Spleen (tissue), 11 donors: ENCODE measurements around the gene SLC16A13. TPM values are rescaled to one million over a fixed set of nuclear protein-coding genes. Genes with fewer than 3 reads are reported as not detected.
A peak's percentile ranks its signal among the peaks of the same experiment; 100 is the strongest.

ENCODE experiments used
- DNase-seq: peaks from one replicate; pipeline ENCODE4 v3.0.0-alpha.2; 2020
- H3K27ac ChIP-seq, 8 donors: fragments of 200-600 bp; sonication (generic) in 7 of 8; 1 replicate in 4 of 8; 2 replicates in 4 of 8; pipeline versions ENCODE4 v1.5.0 to v1.8.0; 2016 to 2021; ENCODE audit warnings: inconsistent platforms in 4 of 8, mild to moderate bottlenecking in 4 of 8, moderate library complexity in 1 of 8
- H3K27me3 ChIP-seq, 7 donors: fragments of 200-600 bp; sonication (generic) in 6 of 7; replicated peaks in 1 of 7; 1 replicate in 4 of 7; 2 replicates in 3 of 7; pipeline versions ENCODE4 v1.5.0 to v1.8.0; 2016 to 2021; ENCODE audit warnings: inconsistent platforms in 3 of 7, mild to moderate bottlenecking in 1 of 7
- H3K36me3 ChIP-seq, 6 donors: fragments of 200-600 bp; sonication (generic) in 5 of 6; 1 replicate in 4 of 6; 2 replicates in 2 of 6; pipeline versions ENCODE4 v1.5.0 to v1.8.0; 2016 to 2021; ENCODE audit warnings: inconsistent platforms in 2 of 6
- H3K4me1 ChIP-seq, 6 donors: fragments of 200-600 bp; sonication (generic) in 5 of 6; 1 replicate in 3 of 6; 2 replicates in 3 of 6; pipeline versions ENCODE4 v1.5.0 to v1.8.0; 2016 to 2021; ENCODE audit warnings: inconsistent platforms in 3 of 6
- H3K4me3 ChIP-seq, 8 donors: fragments of 200-600 bp; sonication (generic) in 7 of 8; 1 replicate in 4 of 8; 2 replicates in 4 of 8; pipeline versions ENCODE4 v1.5.0 to v1.8.0; 2016 to 2021; ENCODE audit warnings: inconsistent platforms in 4 of 8, mild to moderate bottlenecking in 4 of 8, moderate library complexity in 2 of 8
- H3K9me3 ChIP-seq, 8 donors: fragments of 200-600 bp; sonication (generic) in 7 of 8; 1 replicate in 4 of 8; 2 replicates in 4 of 8; pipeline versions ENCODE4 v1.5.0 to v1.8.0; 2016 to 2021; ENCODE audit warnings: inconsistent platforms in 4 of 8
- POLR2A ChIP-seq, 3 donors: fragments of 450-650 bp; IDR thresholded peaks; one replicate each; pipeline ENCODE4 v1.5.1; 2017; ENCODE audit warnings: antibody characterized with exemption in 3 of 3, mild to moderate bottlenecking in 1 of 3
- POLR2AphosphoS5 ChIP-seq, 3 donors: sonication (generic); formaldehyde crosslinking; IDR thresholded peaks; one replicate each; pipeline ENCODE4 v1.5.1; 2017; ENCODE audit warnings: antibody characterized with exemption in 3 of 3
- WGBS, 5 donors: extraction: QIAGEN DNeasy Blood & Tissue Kit in 3 of 5; methylation state at CpG; one replicate each; pipeline versions ENCODE4 v1.1.5 to v1.1.7; 2013 to 2018; 5-methylcytosine and 5-hydroxymethylcytosine counted together
- intact Hi-C: fragments of 100-400 bp; cut with DNase I; formaldehyde crosslinking; loops from one replicate; pipeline ENCODE4 v1.15.0; 2023; ENCODE audit warnings: low total_unique reads
- polyA plus RNA-seq, 3 donors: library from polyadenylated mRNA; stranded (reverse); fragments of 200-250 nt; gene quantifications; one replicate each; pipeline ENCODE4 v1.2.1, GENCODE V29; 2013
- total RNA-seq, 7 donors: library from RNA; depleted of rRNA in 3 of 7; stranded (reverse); fragments of >200 nt in 3 of 7; fragmentation: NEBNext Ultra II Directional in 4 of 7; extraction: Animal tissue kit (Norgen Biotek cat#: 25700) in 4 of 7; gene quantifications; one replicate each; pipeline versions ENCODE4 v1.1.0 to v1.2.1, GENCODE V29; 2016 to 2021
- TF ChIP-seq, protein P1 (sequence below), 11 experiments: fragments of 200-600 bp in 7 of 11; fragments of 450-650 bp in 4 of 11; sonication (generic) in 4 of 11; IDR thresholded peaks in 8 of 11; conservative IDR thresholded peaks in 3 of 11; 1 replicate in 7 of 11; 2 replicates in 4 of 11; pipeline versions ENCODE4 v1.4.0 to v1.8.0; 2016 to 2021; ENCODE audit warnings: antibody characterized with exemption in 11 of 11, inconsistent platforms in 4 of 11, mild to moderate bottlenecking in 1 of 11
- donor health status: healthy with polysubstance abuse.
- donor health status: DM: no; HTN: no; CAD: no; lungs with moderate emphysema.
- donor health status: DM: no; HTN: no; CAD: no.
- donor health status: Bipolar disorder and iron deficiency.
- donor health status: healthy.
- donor health status: DM: no; HTN: no; CAD: no.
- donor health status: DM: yes; HTN: yes; CAD: no.

SLC16A13 gene
- total and polyA plus RNA-seq, 10 donors = 1.7 to 15.3 (median 6.1) TPM

DNA sequence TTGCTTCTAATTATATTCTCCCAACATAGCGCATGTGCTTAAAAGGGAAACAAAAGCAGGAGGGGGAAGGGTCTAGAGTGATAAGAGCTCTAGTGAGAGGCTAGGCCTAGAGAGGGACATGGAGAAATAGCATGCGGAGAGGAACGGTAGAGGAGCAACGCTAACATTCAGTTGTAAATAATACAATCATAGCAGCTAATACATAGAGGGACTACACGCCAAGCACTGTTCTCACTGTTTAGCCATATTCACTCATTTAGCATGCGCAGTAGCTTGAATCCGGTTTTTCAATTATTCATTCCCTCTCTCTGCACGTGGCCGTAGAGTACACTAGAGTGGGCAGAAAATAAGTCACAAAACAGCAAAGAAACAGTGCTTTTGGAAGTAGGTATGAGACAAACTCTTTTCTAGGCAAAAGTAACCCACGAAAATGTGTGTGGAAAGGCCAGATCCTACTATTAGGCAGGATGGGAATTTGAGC is 41.7 kb upstream of the SLC16A13 start:
- WGBS, 5 donors = 72 to 84% (median 81%) methylated on average over 10 of the region's 10 CpGs
- TF ChIP-seq, protein P1, sequence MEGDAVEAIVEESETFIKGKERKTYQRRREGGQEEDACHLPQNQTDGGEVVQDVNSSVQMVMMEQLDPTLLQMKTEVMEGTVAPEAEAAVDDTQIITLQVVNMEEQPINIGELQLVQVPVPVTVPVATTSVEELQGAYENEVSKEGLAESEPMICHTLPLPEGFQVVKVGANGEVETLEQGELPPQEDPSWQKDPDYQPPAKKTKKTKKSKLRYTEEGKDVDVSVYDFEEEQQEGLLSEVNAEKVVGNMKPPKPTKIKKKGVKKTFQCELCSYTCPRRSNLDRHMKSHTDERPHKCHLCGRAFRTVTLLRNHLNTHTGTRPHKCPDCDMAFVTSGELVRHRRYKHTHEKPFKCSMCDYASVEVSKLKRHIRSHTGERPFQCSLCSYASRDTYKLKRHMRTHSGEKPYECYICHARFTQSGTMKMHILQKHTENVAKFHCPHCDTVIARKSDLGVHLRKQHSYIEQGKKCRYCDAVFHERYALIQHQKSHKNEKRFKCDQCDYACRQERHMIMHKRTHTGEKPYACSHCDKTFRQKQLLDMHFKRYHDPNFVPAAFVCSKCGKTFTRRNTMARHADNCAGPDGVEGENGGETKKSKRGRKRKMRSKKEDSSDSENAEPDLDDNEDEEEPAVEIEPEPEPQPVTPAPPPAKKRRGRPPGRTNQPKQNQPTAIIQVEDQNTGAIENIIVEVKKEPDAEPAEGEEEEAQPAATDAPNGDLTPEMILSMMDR (IDR thresholded peaks at IDR 0.05 in 8 of 11, conservative IDR thresholded peaks at IDR 0.05 in 3 of 11) = no peak
- TF ChIP-seq POLR2A (IDR thresholded peaks at IDR 0.05) = no peak
- TF ChIP-seq POLR2AphosphoS5 (IDR thresholded peaks at IDR 0.05) = no peak
- H3K36me3 ChIP-seq = peaks cover 2 to 36% (median 19%) of the 10 kb centered on the region in 6 donors
- H3K4me3 ChIP-seq = no peak overlapping the region
- no peak for DNase-seq
- peaks cover 0 to 20% (median 12%) of the 10 kb centered on the region in 6 donors for H3K4me1 ChIP-seq
- H3K27me3 ChIP-seq = no peaks in the 10 kb centered on the region
- intact Hi-C loops = loop anchor here (10.0 kb wide), 1 partner anchor 149 kb away; no protein-coding TSS in a partner anchor
- no peaks in the 10 kb centered on the region for H3K9me3 ChIP-seq
- no peak overlapping the region for H3K27ac ChIP-seq

DNA sequence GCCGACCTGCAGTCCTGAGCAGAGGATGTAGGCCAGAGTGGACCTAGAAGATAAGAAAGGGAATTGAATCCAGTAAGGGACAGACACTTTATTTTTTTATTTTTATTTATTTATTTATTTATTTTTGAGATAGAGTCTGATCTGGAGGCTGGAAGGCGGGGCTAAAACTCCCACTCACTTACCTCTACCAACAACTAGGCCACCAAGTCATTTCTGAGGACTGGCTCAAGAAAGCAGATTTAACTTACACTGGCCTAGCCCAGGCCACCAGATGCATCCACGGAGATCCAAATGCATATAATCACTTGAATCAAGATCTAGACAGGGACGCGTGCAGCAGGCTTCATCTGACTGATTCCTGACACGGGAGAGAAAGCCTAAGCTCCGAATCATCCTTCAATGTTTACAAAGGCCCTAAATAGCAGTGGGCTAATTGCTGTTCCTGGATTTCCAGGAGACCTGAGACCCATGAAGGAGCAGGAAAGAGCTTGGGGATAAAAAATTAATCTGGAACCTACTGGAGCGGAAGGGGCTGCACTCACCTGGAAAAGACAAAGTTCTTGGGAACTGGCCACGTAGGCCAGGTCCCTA is 41.1 kb upstream of the SLC16A13 start:
- Histone ChIP-seq H3K4me3 (no peak overlapping the region), H3K36me3 (peaks cover 2 to 42% (median 25%) of the 10 kb centered on the region in 6 donors), H3K27me3 (no peaks in the 10 kb centered on the region), H3K4me1 (peaks cover 0 to 20% (median 12%) of the 10 kb centered on the region in 6 donors), H3K9me3 (no peaks in the 10 kb centered on the region), H3K27ac (no peak overlapping the region)
- DNase-seq = no peak
- TF ChIP-seq, protein P1 (IDR thresholded peaks at IDR 0.05 in 8 of 11, conservative IDR thresholded peaks at IDR 0.05 in 3 of 11) = no peak
- WGBS, 5 donors = 93 to 95% (median 94%) methylated on average over 9 of the region's 9 CpGs
- intact Hi-C loops = loop anchor here (10.0 kb wide), 1 partner anchor 150 kb away; no protein-coding TSS in a partner anchor

DNA sequence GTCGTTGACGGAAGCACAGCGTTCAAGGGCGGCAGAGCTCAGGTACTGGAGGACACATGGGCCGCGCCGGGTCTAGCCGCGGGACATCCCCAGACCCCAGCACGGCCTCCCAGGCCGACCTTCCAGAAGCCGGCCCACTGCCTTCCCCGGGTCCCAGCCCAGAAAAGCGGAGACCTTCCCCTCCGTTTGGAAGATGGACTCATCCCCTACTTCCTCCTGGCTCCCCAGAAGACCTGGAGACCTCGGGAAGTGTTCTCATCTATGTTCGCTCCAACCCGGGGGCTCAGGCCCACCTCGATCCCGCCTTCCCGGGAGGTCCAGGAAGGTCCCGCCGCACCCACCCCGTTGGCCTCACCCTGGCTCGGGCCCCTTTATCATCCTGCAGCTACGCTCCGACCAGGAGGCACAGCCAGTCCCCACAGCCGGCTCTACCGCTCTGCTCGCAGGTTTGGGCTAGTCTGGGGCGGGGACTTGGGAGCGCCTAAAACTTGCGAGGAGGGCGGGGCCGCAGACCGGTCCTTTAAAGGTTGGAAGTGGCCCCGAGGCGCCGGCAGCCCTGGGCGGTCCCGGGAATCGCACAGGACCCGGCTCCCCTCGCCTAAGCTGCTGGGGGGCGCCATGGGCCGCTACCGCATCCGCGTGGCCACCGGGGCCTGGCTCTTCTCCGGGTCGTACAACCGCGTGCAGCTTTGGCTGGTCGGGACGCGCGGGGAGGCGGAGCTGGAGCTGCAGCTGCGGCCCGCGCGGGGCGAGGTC is 40.1 kb upstream of the SLC16A13 start, which contains the start of gene ALOX12:
ALOX12 (plus strand) TSS at position 550 of the 756 bp plus-strand sequence; CDS start at position 619, 69 bp downstream.
- 34 to 51% (median 38%) methylated on average over 38 to 64 of the region's 64 CpGs for WGBS, 5 donors
- Histone ChIP-seq H3K27ac (no peak within 1 kb of the TSS), H3K4me1 (peaks cover 0 to 20% (median 12%) of the 10 kb centered on the region in 6 donors), H3K27me3 (no peaks in the 10 kb centered on the region), H3K36me3 (peaks cover 2 to 51% (median 34%) of the 10 kb centered on the region in 6 donors), H3K4me3 (peak within 1 kb of the TSS in 4 of 8 donors; percentile 4 to 42 (median 22)), H3K9me3 (no peaks in the 10 kb centered on the region)
- intact Hi-C loops = loop anchor here (10.0 kb wide), 1 partner anchor 151 kb away; no protein-coding TSS in a partner anchor
- no peak for DNase-seq
- peak in 2 of 3 donors; percentile 34 to 65 for TF ChIP-seq POLR2AphosphoS5 (IDR thresholded peaks at IDR 0.05)
- no peak for TF ChIP-seq POLR2A (IDR thresholded peaks at IDR 0.05)
- TF ChIP-seq, protein P1 (IDR thresholded peaks at IDR 0.05 in 8 of 11, conservative IDR thresholded peaks at IDR 0.05 in 3 of 11) = no peak
